HCT116 (cell line): ENCODE data around the gene PLPPR2.

Source experiments
- JUND ChIP-seq: IDR thresholded peaks from 2 replicates; pipeline ENCODE4 v1.6.1; 2012
- RAD21 ChIP-seq: IDR thresholded peaks from 2 replicates; pipeline ENCODE4 v1.6.1; 2012; ENCODE audit warnings: low read depth, mild to moderate bottlenecking

DNA sequence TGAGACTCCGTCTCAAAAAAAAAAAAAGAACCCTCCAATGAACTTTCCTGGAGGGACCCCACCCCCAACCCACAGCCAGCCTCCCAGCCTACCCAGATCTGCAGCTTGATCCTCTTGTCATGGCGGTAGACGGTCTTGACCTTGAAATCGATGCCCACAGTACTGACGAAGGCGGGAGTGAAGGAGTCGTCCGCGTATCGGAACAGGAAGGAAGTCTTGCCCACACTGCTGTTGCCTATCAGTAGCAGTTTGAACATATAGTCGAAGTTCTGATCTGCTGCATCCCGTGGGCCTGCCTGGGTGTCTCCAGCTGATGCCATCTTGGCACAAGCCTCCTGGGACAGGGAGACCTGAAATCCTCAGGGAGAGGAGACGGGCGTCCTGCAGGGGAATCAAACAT is 18.2 kb upstream of the PLPPR2 start:
- TF ChIP-seq RAD21, result no peak
- TF ChIP-seq JUND, result no peak
